ENCODE results near the gene CTSE.
"Not testable (repeated sequence)": the region's sequence is repeated elsewhere in the genome, so short reads cannot be mapped to it uniquely, and the experiment has no call there.

Gene CTSE

DNA sequence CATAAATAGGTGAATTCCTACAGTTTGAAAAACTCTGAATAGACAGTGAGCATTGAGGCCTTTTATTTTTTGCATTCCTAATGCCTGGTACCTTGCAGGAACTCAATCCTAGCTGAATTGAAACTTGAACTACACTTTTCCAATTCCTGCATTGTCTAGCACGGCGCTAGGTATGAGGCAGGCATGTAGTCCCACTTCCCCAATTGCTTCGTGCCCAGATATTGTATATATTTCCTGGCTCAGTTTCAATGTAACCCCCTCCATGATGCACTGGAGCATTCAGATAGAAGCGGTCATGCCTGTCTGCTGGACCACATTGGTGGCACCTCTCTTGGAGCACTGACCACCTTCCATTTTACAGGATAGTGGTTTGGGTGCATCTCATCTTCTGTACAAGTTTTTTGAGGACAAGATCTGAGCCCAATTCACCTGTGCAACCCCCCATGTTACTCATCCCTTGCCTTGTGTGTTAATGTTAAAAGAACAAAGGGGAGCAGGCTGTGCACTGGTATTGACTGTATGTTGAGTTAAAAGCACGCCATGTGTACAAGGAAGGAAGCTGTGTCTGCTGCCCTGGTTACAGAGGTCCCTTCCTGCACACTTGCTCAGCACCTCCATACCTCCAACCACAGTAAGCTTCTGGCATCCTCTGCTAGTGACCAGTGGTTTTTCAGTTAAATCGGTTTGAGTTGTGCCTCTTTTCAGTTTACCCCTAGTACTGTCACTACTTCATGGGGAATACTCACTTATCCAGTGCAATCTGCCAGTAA, 10.5 kb downstream of the CTSE start:
- no peak for DNase-seq

DNA sequence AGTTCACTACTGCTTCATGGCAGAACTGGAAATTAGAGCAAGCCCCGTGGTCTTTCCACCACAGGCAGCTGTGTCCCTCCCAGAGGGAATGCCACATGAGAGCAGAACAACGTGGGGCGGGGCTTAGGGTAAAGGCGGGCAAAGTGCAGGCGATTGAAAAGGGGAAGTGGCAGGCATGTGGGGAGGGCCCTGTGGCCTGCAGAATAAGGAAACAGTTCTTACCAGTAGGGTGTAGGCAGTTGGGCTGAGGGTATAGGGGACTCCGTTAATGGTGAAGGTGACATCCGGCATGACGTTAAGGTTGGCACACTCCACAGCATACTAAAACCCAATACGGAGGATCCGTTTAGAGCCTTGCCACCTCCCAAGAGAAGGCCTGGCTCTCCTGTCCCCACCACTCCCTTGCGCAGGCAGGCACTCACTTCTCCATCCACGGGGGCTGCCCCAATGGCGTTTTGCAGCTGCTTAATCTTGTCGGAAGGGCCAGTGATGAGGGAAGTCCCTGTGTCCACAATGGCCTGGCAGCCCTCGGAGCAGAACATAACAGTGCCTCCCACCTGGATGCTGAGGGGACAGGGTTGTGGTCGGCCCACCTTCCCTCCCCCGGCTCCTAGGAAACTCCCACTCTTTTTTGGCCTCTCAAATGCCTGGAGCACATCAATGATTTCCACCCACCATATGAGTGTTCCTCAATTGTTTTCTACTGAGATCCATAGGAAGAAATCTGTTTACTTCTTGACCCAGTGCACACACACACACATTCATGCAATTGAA, 11.4 kb downstream of the CTSE start:
- DNase-seq = peak in 1 of 2 experiments; percentile 7

DNA sequence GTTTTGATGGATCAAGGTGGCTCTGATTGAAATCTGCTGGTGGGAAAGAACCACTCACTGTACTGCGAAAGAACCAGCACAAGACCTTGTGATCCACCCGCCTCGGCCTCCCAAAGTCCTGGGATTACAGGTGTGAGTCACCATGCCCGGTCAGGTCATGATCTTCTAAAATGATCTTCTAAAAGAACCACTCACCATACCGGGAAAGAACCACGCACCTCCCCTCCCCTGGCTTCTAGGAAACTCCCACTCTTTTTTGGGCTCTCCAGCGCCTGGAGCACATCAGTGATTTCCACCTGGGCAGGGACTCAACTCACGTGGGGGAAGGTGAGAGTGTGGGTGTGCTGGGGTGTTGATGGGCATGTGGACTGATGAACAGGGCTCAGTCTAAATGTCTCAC, 12.6 kb downstream of the CTSE start:
- no peak for DNase-seq

DNA sequence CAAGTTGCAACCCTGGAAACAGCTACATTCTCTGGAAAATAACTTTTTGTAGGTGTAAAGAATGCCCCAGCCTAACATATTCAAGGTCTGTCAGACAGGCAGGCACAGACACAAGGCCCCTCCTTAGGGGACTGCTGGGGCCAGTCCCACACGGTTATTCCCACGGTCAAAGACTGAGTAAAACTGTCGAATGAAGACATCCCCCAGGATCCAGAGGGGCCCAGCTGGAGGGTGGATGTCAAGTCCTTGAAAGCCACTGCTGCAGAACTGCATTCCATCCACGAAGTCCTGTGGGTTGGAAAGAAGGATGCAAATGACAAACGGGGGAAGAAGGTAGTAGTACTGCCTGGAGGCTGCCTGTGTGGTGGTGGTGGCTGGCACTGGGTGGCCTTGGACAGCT, 13.6 kb downstream of the CTSE start:
- no peak for DNase-seq

DNA sequence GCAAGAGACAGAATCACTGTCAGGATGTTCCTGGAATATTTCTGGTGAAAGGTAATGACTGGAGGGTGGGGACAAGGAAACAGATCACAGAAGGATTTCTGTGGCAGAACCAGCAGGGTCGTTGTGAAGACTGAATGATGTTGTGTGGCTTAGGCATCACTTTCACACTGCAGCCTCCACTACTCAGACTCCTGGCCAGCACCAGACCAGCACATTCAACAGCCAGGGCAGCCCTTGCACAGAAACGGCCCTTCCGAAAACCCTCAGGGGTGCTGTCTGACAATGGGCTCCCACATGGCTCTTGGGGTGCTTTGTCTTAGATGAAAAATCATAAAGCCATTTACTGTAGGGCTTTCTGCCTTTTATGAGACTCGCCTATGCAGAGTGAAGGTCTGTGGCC, 16.7 kb downstream of the CTSE start:
- DNase-seq = no peak

DNA sequence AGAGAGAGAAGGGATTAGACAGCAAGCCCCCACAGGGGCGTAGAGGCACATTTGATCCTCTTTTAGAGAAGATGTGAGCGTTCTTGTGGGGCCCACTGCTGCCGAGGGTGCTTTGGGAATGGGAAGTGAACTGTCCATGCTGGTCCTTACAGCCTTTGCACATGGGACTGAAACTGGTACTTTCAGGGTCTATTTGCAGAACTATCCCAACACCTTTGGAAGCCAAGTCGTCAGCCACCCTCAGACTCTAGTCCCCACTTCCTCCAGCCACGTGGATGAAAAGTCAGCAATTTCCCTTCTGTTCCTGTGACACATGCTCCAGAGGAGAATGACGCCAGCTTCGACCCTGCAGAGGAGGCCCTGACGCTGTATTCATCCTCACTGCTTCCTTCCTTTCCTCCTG, 17.9 kb downstream of the CTSE start:
- DNase-seq = no peak

DNA sequence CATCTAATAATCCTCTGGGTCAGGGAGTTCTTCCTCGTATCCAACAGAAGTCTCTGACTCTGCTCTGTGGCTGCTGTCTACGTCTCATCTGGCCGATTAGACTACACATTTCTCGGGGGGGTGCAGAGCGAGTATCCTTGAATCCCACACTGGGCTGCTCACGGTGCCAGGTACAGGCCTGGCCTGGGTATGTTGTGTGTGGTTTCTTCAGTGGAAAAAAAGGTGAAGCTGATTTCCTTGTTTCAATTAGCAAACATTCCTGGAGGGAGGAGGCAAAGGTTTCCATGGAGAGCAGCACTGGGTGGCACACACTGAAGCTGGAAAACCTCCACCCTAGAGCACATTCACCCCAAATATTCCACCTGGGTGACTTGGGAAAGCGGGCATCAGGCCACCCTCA, 18.5 kb downstream of the CTSE start:
- no peak for DNase-seq

DNA sequence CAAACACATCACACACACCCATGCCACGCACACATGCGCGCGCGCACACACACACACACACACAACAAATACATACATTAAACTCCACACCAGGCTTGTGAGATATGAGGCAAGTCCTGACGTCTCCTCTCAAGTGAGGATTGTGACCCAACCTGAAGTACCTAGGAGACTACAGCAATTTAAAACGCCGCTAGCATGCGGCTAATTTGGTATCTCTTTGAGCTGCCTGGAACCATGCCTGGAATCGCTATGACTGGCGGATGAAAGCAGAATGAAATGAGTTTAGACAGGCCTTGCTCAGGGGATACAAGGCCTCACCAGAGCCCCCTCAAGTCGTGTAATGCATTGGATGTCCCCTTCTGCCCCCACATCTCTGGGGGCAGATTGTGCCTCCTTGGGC, 18.9 kb downstream of the CTSE start:
- DNase-seq = no peak

DNA sequence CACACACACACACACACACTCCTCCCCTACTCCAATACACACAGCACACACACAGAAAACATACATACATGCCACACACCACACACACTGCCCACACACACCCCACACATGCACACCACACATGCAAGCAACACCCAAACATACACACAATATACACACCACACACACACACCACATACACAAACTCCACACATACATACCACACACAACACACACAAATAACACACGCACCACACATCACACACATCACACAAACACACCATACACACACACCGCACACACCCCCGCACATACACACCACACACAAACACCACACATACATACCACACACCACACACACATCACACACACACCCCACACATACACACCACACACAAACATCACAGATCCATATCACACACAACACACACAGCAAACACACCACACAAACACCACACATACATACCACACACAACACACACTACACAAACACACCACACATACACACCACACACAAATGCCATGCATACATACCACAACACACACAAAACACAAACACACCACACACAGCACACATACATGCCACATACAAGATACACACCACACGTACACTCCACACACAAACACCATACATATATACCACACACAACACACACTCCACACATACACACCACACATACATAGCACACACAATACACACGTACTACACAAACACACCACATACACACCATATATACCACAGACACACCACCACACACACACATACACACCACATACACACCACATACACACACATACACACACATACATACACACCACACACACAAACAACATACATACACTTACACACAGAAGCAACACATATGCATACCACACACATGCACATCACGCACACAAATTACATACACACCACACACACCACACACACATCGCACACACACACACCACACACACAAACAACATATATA, 19.6 kb downstream of the CTSE start:
- no peak for DNase-seq

DNA sequence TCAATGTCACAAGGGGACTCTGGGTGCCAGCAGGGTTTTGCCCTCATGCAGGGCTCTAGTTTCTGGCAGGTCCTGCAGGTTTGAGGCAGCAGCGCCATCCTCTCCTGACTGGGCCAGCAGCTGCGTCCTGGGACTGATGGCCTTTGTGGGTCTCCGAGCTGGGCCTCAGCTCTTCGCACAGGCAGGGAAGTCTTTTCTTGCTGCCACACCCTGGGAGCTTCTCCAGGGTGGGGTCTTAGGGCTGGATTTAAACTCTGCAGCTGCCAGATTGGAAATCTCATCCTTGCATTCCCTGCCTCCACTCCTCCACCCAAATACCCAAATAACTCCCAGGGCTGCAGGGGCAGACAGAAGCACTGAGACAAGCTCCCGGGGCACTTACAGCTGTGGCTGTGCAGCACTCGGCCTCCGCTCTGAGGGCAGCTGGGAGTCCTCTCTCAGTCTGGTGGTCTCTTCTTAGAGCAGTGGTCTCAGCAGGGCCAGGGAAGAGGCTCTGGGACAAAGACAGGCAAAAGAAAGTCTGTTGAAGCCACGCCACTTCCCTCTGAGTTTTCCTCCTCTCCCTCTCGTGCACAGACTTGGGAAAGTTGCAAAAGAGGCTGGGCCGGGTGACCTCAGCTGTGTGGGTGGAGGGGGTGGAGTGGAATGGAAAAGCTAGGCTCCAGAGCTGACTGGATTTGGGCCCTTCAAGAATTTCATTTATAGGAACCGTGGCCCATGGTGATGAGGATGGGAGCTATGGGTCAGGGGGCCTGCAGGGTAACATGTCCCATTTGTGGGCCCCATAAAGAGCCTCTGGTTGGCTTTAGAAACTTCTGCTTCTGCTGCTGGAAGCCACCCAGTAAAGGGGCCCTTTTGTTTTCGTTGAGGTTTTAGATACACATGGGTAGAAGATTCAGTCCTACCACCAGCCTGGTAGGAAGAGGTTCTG, 20.6 kb downstream of the CTSE start, which contains the start of gene RAB7B:
TSS of gene RAB7B (minus strand) at position 525 of the 931 bp plus-strand sequence. CDS start 9,260 bp downstream, outside the sequence.
- DNase-seq = no peak

DNA sequence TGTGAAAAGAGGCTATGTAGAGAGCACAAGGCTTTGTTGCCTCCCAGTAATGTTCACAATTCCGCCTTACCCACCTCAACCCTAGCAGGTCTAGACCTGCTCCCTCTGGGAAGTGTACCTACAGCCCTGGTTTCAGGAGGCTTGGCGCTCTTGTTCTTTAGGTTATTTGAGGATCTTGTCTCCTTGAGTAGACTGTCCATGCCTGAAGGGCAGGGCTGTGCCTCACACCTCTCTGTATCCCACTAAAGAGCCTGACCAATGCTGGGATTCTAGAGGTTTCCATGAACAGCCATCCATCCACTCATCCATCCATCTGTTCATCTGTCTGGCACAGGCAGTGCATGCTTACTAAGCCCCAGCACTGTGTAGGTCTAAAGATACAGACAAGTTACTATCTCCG, 21.5 kb downstream of the CTSE start:
- no peak for DNase-seq

DNA sequence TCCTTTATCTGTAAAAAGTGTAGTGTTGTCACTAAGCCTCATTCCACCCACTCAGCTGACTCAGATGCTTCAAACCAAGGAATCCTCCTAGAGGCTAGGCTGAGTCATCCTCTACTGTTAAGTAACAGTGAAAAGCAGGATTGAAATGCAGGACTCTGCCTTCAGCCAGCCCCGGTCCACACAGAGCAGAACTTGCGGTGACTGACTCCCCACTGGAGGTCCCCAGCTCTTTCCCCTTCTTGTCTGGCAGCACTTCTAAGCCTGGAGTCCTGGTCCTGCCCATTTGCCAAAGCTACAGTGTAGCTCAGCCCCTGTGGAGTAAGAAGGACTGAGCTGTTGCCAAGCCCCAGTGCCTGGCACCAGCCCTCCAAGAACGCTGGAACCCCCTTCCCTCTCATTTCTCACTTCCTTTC, 22.2 kb downstream of the CTSE start:
- no peak for DNase-seq

DNA sequence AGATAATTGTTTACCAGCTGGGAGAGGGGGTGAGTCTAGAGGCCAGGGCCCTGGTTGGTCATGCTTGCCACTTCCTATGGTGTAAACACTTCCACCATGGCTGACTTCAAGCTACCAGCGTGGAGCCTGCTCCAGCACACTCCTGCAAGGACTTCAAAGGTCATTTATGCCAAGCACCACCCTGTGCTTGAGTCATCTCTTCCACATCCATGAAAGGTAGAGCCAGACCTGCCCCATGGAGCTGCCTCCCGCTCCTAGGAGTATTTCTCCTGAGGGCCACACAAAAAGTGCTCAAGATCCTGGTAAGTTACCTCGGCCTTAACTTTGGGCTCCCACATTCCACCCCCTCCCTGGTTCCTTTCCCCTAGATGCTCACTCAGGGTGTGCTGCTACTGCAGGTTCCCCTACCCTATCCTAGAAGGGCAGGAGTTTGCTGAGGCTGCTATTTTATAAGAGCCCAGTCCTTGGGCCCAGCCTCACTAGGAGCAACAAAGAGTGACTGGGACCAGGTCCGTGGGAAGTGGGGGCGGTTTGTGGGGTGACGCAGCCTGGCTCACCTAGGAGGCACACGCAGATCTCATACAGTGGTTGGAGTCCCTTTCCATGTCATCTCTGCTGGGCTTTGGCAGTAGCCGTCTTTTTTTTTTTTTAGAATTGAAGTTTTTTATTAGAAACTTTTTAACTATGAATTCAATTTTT, 22.9 kb downstream of the CTSE start:
- no peak for DNase-seq

DNA sequence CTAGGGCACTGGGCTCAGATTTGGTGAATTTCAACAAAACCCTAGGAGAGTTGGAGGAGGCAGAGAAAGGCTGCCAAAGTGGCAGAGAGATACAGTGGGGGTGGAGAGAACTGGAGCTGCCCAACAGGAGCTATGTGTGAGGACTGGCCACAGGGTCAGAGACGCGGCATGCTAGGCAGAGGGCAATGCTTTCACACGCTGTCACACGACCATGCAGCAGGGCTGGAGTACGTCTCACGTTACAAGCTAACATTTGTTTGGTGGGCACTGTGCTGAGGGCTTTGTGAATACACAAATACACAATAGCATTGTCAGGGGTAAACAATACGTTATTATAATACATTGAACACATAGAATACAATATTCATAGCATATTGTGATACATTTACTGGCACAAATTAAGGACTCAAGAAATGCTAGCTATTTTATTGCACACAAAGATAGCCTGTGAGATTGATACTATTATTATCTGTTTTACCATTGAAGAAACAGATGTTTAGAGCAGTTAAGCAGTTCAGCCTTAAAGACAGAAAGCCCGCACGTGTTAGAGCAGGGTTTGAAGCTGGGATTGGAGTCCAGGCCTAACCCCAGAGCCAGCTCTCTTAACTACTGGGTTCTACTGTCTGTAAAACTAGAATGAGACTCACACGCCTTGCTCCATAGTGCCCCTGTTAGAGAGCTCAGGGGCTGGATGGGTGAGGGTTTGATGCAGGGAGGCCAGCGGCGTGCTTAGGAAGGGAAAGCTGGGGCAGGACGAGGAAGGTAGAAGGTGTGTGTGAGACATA, 25.0 kb downstream of the CTSE start:
- no peak for DNase-seq

DNA sequence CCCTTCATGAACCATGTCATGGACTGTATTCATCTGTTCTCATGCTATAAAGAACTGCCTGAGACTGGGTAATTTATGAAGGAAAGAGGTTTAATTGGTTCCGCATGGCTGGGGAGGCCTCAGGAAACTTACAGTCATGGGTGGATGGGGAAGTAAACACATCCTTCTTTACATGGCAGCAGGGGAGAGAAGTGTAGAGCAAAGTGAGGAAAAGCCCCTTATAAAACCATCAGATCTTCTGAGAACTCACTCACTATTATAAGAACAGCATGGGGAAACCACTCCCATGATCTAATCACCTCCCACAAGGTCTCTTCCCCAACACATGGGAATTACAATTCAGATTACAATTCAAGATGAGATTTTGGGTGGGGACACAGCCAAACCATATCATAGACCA, 27.1 kb downstream of the CTSE start:
- not testable (repeated sequence) for DNase-seq

DNA sequence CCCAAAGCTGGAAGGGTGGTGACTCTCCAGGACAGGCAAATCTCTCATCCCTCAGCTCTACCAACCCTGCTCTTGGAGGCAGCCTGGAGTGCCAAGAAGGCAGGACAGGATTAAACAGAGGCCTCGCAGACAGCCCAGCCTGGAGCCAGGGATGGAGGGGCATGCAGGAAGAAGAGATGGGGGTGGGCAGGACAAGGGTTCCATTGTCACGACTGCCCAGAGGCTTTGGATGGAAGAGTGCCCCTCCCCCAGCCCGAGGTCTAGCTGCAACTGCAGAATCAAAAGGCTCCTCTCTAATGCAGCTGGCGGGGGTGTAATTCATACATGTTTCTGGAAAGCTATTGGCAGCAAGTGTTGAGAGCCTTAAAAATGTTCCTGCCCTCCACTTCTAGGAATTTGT, 29.3 kb downstream of the CTSE start:
- peak in 1 of 2 experiments; percentile 6 for DNase-seq

DNA sequence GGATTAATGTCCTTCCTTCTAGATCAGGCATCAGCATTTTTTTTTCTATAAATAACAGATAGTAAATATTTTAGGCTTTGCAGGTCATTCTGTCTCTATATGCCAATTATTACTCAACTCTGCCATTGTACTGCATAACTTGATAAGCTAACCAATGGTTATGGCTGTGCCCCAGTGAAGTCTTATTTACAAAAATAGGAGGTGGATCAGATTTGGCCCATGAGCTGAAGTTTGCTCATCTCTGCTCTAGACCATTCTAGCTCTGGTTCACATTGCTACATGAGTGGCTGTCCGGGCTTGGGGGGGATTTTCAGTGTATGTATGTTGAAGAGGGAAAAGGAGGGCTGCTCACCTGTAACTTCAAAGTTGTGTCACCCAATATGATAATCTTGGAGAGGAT, 30.6 kb downstream of the CTSE start:
- DNase-seq = no peak

DNA sequence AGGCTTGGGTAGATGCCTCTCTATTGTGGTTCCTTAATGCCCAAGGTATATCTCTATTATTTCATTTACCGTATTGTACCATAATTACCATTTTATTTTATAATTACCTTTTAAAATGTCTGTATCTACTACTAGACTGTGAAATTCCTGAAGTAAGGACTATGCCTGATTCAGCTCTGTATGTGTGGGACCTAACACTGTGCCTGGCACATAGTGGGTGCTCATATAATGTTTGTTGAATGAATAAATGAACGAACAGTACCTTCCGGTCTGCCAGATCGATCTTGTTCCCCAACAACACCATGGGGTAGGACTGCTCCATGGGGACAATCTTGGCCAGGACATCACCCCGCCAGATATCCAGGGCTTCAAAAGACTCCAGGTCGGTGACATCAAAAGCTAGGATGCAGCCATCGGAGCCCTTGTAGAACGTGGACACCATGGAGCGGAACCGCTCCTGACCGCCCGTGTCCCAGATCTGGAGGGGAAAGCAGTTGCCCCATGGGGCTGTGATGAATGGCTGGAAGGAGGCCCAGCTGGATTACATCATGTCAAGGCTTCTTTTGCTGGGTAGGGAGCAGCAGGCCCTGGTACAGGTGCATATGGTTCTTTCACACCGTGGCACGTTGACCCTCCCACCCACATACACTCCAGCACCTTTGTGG, 31.3 kb downstream of the CTSE start:
- no peak for DNase-seq

DNA sequence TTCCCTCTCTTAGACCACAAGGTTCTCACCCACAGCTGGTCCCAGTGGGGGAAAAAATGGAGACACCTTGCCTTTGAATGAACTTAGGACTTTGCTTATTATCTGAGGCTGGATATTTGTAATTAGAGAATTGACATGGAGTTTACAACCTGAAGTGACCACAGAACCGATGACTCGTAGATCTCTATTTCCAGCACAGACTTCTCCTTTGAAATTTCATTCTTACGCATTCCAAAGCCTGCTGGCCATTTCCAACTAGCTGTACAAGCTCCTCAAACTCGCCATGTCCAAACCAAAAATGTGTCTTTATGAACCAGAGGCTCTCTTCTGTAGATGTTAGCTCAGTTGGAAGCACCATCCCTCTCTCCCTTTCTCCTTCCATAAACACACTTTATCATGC, 32.5 kb downstream of the CTSE start:
- no peak for DNase-seq

DNA sequence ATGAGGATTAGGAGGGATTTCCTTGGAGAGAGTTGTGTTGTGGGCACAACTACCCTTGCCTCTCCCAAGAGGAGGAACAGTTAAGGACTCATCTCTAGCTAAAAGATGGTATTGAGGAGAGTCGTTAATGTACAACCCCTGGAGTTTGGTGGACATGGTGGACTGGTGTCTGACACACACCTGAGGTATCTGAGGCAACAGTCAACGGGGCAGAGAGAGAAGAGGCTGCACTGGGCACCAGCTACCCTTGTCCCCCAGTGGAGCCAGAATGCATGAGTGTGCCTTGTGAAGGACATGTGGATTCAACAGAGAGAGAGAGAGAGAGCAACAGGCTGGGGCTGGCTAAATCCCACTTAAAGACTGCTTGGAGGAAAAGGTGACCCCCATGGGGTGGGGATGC, 33.5 kb downstream of the CTSE start:
- DNase-seq = no peak
